ENCODE data around the gene PRLR. TPM values are rescaled to one million over a fixed set of nuclear protein-coding genes. Genes with fewer than 3 reads are reported as not detected.

The PRLR gene
- total and polyA plus RNA-seq, 10 of the 15 experiments (the other 5 are each of a cell fraction or from before 2014, with no cell fraction given), result 0.03 to 8.1 (median 0.20) TPM

DNA sequence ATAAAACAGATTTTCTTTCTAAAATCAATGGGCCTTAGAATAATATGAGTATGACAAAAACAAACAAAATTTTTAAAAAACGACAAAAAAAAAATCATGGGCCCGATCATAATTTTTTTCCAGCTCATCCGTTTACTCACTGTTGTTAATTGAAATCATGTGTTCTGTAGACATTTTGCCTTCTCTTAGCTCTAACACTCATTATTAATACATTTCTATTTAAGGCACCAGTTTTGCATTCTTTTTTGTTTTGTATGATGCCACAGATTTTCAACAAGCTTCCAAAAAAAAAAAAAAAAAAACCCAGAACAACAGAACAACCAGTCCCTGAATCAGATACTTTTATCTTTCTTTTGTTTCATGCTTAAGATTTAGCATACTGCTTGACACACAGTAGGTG lies 86.4 kb downstream of the PRLR start:
- 16% methylated on average over 3 of the region's 3 CpGs for WGBS (ENCODE audit: insufficient coverage, insufficient replicate concordance, low lambda C conversion rate, missing lambda C conversion rate)
- FAIRE-seq (no peak), DNase-seq (ENCODE audit: low read depth, low spot score) (no peak), ATAC-seq (no peak)
- Histone ChIP-seq H3K4me3 (no peak overlapping the region), H3K27ac (ENCODE audit: control insufficient read depth, insufficient read depth) (no peak overlapping the region), H3K36me3 (ENCODE audit: control insufficient read depth in 2 of 2, insufficient read depth in 2 of 2, low read length in 1 of 2) (no peaks in the 10 kb centered on the region), H3K9ac (ENCODE audit: control insufficient read depth, insufficient read depth, low read length) (no peak overlapping the region), H3K4me1 (ENCODE audit: control insufficient read depth, insufficient read depth, low read length) (no peaks in the 10 kb centered on the region), H4K20me1 (ENCODE audit: control insufficient read depth, insufficient read depth) (no peaks in the 10 kb centered on the region), H3K79me2 (ENCODE audit: control insufficient read depth, insufficient read depth, low read length) (no peaks in the 10 kb centered on the region), H3K9me3 (replicated peaks; ENCODE audit: control insufficient read depth, insufficient read depth, low read length) (no peaks in the 10 kb centered on the region), H3K4me2 (ENCODE audit: control insufficient read depth, insufficient read depth) (no peak overlapping the region), H2AFZ (ENCODE audit: control insufficient read depth, low read depth, low read length) (no peak overlapping the region), H3K27me3 (replicated peaks in 1 of 2; ENCODE audit: control insufficient read depth in 2 of 2, insufficient read depth in 2 of 2, low read length in 1 of 2) (no peaks in the 10 kb centered on the region)
- in situ Hi-C loops (cut with MboI), result no loop called here
- ChIA-PET RAD21 (ENCODE audit: unreplicated experiment) (no interaction called here), CTCF (interaction anchor here (1.0 to 1.1 kb wide), 3 partner anchors 9 to 39 kb away, joined by 3 read pairs; no protein-coding TSS in a partner anchor), POLR2A (interaction anchor here (1.2 kb wide), 1 partner anchor 11 kb away, joined by 3 read pairs; no protein-coding TSS in a partner anchor), SMC1A (ENCODE audit: uncharacterized antibody, unreplicated experiment) (interaction anchor here (0.6 to 0.8 kb wide), 3 partner anchors 23 to 82 kb away, joined by 3 read pairs; no protein-coding TSS in a partner anchor)
- intact Hi-C loops (cut with micrococcal nuclease; ENCODE audit: unreplicated experiment), result no loop called here
- no TSS peak for BruUV-seq (replicated peaks)
- TF ChIP-seq STAT1 (conservative IDR thresholded peaks at IDR 0.05) (no peak), RUNX3 (IDR thresholded peaks at IDR 0.05; ENCODE audit: low read length) (no peak), CHD2 (IDR thresholded peaks at IDR 0.05; ENCODE audit: borderline replicate concordance, low read depth, low read length) (no peak), CBFB (IDR thresholded peaks at IDR 0.05; ENCODE audit: low read depth) (no peak), ASH2L (IDR thresholded peaks at IDR 0.05; ENCODE audit: borderline replicate concordance, low read depth) (no peak), ETV6 (conservative IDR thresholded peaks at IDR 0.05 in 1 of 2, IDR thresholded peaks at IDR 0.05 in 1 of 2; ENCODE audit: borderline replicate concordance in 1 of 2, low read depth in 1 of 2) (no peak), SIN3A (IDR thresholded peaks at IDR 0.05; ENCODE audit: low read depth, low read length) (no peak), HDAC6 (IDR thresholded peaks at IDR 0.05; ENCODE audit: unreplicated experiment) (no peak), CHD4 (IDR thresholded peaks at IDR 0.05) (no peak), CREM (IDR thresholded peaks at IDR 0.05; ENCODE audit: low read depth) (no peak), JUNB (IDR thresholded peaks at IDR 0.05) (no peak), HDAC2 (IDR thresholded peaks at IDR 0.05) (no peak), BACH1 (IDR thresholded peaks at IDR 0.05; ENCODE audit: borderline replicate concordance) (no peak), KLF5 (IDR thresholded peaks at IDR 0.05; ENCODE audit: partially characterized antibody) (no peak)
- TF ChIP-seq, protein P1, sequence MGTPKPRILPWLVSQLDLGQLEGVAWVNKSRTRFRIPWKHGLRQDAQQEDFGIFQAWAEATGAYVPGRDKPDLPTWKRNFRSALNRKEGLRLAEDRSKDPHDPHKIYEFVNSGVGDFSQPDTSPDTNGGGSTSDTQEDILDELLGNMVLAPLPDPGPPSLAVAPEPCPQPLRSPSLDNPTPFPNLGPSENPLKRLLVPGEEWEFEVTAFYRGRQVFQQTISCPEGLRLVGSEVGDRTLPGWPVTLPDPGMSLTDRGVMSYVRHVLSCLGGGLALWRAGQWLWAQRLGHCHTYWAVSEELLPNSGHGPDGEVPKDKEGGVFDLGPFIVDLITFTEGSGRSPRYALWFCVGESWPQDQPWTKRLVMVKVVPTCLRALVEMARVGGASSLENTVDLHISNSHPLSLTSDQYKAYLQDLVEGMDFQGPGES (IDR thresholded peaks at IDR 0.05), result no peak
- TF ChIP-seq, protein P2, sequence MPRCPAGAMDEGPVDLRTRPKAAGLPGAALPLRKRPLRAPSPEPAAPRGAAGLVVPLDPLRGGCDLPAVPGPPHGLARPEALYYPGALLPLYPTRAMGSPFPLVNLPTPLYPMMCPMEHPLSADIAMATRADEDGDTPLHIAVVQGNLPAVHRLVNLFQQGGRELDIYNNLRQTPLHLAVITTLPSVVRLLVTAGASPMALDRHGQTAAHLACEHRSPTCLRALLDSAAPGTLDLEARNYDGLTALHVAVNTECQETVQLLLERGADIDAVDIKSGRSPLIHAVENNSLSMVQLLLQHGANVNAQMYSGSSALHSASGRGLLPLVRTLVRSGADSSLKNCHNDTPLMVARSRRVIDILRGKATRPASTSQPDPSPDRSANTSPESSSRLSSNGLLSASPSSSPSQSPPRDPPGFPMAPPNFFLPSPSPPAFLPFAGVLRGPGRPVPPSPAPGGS (IDR thresholded peaks at IDR 0.05; ENCODE audit: borderline replicate concordance, insufficient read depth, low read depth, low read length, poor library complexity, severe bottlenecking), result no peak
- TF ChIP-seq, protein P3, sequence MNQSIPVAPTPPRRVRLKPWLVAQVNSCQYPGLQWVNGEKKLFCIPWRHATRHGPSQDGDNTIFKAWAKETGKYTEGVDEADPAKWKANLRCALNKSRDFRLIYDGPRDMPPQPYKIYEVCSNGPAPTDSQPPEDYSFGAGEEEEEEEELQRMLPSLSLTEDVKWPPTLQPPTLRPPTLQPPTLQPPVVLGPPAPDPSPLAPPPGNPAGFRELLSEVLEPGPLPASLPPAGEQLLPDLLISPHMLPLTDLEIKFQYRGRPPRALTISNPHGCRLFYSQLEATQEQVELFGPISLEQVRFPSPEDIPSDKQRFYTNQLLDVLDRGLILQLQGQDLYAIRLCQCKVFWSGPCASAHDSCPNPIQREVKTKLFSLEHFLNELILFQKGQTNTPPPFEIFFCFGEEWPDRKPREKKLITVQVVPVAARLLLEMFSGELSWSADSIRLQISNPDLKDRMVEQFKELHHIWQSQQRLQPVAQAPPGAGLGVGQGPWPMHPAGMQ (IDR thresholded peaks at IDR 0.05; ENCODE audit: borderline replicate concordance), result no peak
- TF ChIP-seq, protein P4, sequence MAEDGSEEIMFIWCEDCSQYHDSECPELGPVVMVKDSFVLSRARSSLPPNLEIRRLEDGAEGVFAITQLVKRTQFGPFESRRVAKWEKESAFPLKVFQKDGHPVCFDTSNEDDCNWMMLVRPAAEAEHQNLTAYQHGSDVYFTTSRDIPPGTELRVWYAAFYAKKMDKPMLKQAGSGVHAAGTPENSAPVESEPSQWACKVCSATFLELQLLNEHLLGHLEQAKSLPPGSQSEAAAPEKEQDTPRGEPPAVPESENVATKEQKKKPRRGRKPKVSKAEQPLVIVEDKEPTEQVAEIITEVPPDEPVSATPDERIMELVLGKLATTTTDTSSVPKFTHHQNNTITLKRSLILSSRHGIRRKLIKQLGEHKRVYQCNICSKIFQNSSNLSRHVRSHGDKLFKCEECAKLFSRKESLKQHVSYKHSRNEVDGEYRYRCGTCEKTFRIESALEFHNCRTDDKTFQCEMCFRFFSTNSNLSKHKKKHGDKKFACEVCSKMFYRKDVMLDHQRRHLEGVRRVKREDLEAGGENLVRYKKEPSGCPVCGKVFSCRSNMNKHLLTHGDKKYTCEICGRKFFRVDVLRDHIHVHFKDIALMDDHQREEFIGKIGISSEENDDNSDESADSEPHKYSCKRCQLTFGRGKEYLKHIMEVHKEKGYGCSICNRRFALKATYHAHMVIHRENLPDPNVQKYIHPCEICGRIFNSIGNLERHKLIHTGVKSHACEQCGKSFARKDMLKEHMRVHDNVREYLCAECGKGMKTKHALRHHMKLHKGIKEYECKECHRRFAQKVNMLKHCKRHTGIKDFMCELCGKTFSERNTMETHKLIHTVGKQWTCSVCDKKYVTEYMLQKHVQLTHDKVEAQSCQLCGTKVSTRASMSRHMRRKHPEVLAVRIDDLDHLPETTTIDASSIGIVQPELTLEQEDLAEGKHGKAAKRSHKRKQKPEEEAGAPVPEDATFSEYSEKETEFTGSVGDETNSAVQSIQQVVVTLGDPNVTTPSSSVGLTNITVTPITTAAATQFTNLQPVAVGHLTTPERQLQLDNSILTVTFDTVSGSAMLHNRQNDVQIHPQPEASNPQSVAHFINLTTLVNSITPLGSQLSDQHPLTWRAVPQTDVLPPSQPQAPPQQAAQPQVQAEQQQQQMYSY (CRISPR knock-in tag; IDR thresholded peaks at IDR 0.05), result no peak
